ENCODE measurements around the gene CLASP2.
"Not testable (repeated sequence)": the region's sequence is repeated elsewhere in the genome, so short reads cannot be mapped to it uniquely, and the experiment has no call there.

CLASP2 gene

DNA sequence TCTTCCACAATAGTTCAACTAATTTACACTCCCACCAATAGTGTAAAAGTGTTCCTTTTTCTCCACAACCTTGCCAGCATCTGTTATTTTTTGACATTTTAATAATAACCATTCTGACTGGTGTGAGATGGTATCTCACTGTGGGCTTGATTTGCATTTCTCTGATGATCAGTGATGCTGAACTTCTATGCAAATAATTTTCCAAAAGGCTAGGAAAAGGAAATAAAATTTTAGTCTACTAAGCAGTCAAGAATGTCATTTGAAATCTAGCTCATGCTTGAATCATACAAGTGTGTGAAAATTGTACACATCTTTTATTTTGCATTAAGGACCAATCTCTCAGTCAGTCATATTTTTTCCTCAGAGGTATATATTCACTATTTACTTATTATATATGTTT is 176.1 kb downstream of the CLASP2 start:
- DNase-seq (ENCODE audit: low read depth): no peak

DNA sequence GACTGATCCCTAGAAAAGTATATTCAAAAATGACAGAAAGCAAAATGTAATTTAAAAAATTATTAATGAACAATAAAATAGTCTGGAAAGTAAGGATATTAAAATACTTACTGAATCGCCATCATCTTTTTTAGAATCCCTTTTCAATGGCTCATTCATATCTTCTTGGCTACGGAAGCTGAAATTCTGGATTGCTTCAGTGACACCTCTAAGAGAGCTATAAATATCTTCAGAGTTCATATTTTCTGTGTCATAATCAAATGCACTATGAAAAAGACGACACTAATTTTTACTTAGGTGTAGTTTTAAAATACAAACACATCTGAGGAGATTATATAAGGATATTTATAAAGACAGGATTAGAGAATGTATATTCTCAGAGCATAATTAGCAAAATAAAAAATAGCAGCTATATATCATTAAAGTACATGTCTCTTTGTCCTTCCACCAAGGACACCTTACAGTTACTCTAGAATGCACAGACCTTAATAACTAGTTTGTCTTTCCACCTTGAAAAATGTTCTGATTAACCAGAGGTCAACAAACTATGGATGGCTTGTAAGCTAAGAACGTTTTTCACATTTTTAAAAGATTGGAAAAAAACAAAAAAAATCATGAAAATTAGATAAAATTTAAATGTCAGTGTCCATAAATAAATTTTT is 179.2 kb downstream of the CLASP2 start:
- DNase-seq (ENCODE audit: low read depth): no peak

- no peak for DNase-seq (ENCODE audit: low read depth)
Observed at GRCh38 chr3:33537133-33537532, 180.9 kb downstream of the CLASP2 start.

DNA sequence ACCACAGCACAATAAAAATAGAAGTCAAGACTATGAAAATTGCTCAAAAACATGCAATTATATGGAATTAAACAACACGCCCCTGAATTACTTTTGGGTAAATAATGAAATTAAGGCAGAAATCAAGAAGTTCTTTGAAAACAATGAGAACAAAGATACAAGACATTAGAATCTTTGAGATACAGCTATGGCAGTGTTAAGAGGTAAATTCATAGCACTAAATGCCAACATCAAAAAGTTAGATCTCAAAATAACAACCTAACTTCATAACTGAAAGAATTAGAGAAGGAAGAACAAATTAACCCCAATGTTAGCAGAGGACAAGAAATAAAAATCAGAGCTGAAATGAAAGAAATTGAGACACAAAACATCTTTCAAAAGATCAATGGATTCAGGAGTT is 191.3 kb downstream of the CLASP2 start:
- no peak for DNase-seq (ENCODE audit: low read depth)

DNA sequence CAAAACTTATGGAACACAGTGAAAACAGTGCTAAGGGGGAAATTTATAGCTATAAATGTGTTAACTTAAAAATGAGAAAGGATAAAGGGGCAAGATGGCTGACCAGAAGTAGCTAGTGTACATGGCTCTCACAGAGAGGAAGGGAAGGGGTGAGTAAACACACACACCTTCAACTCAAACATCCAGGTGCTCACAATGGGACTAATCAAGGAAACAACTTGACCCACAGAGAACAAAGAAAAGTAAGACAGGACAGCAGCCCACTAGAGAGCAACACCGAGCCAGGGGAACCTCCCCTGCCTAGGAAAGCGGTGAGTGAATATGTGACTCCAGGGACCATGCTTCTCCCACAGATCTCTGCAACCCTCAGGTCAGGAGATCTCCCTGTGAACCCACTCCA is 192.8 kb downstream of the CLASP2 start:
- no peak for DNase-seq (ENCODE audit: low read depth)

DNA sequence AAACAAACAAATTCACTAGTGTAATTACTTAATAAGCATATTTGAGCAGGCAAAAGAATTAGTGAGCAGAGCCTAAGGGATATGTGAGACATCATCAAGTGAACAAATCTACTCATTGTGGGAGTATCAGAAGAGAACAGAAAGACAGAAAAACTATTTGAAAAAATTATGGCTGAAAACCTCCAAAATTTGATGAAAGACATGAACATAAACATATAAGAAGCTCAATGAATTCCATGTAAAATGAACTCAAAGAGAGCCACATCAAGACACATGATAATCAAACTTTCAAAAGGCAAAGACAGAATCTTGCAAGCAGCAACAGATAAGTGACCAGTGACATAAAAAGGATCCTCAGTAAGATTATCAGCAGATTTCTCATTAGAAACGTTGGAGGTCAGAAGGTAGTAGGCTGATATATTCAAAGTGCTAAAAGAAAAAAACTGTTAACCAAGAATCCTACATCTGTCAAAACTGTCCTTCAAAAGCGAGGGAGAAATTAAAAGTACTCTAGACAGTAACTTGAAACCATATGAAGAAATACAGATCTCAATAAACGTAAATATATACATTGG is 194.9 kb downstream of the CLASP2 start:
- DNase-seq (ENCODE audit: low read depth): no peak

- no peak for DNase-seq (ENCODE audit: low read depth)
Observed at GRCh38 chr3:33521736-33522135, 196.3 kb downstream of the CLASP2 start.

GRCh38 chr3:33513262-33513863 is 204.7 kb downstream of the CLASP2 start:
- no peak for DNase-seq (ENCODE audit: low read depth)

DNA sequence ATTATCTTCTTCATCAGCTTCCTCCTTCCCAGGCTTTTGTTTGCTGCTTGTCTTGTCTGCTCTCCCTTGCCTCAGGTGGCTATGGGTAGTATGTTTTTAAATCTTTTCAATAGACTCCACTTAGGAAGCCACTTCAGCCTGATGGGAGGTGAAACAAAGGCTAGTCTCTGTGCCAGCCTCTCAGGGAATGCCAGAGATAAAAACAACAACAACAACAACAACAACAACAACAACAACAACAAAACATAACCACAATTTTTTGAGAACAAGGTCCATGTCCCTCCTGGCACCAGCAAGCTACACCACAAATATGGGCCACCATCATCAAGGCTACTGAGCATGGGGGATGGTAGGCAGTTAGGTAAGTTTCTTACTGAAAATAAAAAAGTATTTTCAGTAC is 213.0 kb downstream of the CLASP2 start:
- DNase-seq (ENCODE audit: low read depth): no peak

DNA sequence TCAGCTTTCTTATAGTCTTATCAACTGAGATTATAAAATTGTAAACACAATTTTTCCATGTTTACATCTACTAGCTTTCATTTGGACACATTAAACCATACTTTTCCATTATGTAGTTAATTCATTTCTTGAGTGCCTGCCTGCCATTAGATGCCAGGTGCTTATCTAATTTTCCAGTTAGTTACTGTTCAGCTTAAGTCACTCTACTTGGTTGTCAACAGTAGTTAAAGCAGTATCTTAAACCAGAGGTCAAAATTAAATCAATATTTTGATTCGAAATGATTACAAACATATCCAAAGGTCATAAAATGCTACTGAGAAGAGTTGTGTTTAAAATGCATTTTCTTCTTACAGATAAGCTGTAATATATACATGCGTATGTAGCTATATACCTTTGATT is 221.6 kb downstream of the CLASP2 start:
- DNase-seq (ENCODE audit: low read depth): no peak

- DNase-seq (ENCODE audit: low read depth): no peak
Observed at GRCh38 chr3:33491721-33492120, 226.3 kb downstream of the CLASP2 start.

- DNase-seq (ENCODE audit: low read depth): no peak
Observed at GRCh38 chr3:33490641-33491241, 227.3 kb downstream of the CLASP2 start.

DNA sequence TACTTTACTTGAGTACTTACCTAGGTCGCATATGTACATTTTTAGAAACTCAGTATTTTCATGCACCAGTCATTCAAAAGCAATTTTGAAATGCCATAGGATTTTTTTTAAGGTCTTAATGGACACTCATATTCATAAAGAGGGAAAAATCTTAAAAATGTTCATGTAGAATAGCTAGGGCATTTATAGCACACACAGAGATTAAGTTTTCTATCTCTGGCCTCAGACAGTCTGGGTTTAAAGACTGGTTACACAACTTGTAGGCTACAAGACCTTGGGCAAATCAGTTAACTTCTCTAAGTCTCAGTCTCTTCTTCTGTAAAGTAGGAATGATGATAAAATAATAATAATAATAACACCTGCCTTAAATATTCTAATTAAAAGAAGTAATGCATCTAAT is 229.4 kb downstream of the CLASP2 start:
- no peak for DNase-seq (ENCODE audit: low read depth)

DNA sequence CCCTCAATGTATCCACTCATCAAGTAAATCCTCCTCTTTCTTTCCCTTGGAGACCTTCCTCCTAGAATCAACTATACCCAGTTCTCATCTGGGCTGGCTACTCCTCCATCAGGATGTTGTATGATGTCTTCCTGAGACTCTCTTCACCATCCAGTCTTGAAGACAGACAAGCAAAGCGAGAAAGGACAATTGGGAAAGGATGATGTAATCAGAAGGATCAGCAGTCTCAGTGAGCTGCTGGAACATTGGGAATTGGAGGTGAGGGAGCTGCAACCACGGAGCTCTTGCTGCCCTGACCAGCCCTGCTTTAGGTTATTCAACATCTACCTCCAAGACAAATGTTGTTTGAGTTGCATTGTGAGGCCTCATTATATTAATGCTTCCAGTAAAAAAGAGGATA is 229.8 kb downstream of the CLASP2 start:
- DNase-seq (ENCODE audit: low read depth): no peak

- DNase-seq (ENCODE audit: low read depth): no peak
Observed at GRCh38 chr3:33482111-33482521, 235.9 kb downstream of the CLASP2 start.

DNA sequence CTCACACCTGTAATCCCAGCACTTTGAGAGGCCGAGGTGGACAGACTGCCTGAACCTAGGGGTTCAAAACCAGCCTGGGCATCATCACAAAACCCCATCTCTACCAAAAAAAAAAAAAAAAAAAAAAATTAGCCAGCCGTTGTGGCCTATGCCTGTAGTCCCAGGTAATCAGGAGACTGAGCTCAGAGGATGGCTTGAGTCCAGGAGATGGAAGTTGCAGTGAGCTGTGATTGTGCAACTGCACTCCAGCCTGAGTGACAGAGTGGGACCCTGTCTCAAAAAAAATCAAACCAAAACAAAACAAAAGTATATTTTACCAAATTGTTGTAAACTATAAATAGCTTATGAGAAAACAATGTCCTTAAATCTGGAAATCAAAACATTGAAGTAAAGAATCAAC is 243.2 kb downstream of the CLASP2 start:
- no peak for DNase-seq (ENCODE audit: low read depth)

- DNase-seq (ENCODE audit: low read depth): no peak
Observed at GRCh38 chr3:33473813-33474212, 244.2 kb downstream of the CLASP2 start.

DNA sequence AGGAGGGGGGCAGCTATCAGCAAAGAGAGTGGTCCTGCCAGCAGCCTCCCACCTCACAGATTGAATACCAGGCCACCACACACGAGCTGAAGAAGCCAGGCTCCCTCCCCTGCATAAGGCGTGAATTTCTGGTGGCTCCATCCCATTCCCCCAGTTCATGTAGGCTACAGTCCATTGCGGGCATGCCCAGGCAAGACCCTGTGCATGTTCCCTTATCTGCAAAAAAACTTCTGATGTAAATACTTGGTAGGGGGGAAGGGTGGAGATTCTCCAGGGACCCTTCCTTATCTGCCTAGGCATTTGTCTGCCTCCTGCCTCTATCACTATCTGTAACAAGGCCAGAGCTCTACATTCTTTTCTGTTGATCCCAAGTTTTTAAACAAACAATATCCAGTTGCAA is 250.3 kb downstream of the CLASP2 start:
- DNase-seq (ENCODE audit: low read depth): no peak

GRCh38 chr3:33461097-33461496 is 257.0 kb downstream of the CLASP2 start:
- DNase-seq (ENCODE audit: low read depth): no peak

GRCh38 chr3:33459577-33459976 is 258.5 kb downstream of the CLASP2 start:
- not testable (repeated sequence) for DNase-seq (ENCODE audit: low read depth)

DNA sequence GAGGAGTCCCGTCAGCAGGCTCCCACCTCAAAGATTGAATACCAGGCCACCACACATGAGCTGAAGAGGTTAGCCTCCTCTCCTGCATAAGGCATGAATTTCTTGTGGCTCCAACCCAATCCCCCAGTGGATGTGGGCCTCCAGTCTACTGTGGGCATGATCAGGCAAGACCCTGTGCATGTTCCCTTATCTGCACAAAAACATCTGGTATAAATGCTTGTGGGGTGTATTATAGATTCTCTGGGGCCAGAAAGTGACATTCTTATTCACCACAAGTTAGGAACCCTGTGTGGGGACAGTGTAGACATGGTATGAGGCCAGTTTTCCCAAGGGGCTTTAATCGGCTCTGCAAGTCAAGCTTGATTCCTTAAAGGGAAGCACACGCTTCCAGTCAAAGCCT is 259.6 kb downstream of the CLASP2 start:
- no peak for DNase-seq (ENCODE audit: low read depth)

GRCh38 chr3:33456756-33457155 is 261.3 kb downstream of the CLASP2 start:
- no peak for DNase-seq (ENCODE audit: low read depth)

- DNase-seq (ENCODE audit: low read depth): no peak
Observed at GRCh38 chr3:33453331-33453761, 264.7 kb downstream of the CLASP2 start.

Data from stimulated activated CD8-positive, alpha-beta memory T cell treated with anti-CD3 and anti-CD28 coated beads, Interleukin-15, amount 100 ng/mL, for 24 hours (primary cell).